ENCODE measurements around the gene CCT5.

- TF ChIP-seq CTCF (IDR thresholded peaks at IDR 0.05 in 2 of 3, conservative IDR thresholded peaks at IDR 0.05 in 1 of 3; ENCODE audit: control insufficient read depth in 2 of 3, extremely low read depth in 1 of 3, insufficient read depth in 1 of 3, low read depth in 3 of 3, low read length in 3 of 3) (no peak), GABPA (IDR thresholded peaks at IDR 0.05; ENCODE audit: low read depth) (no peak), HDAC2 (IDR thresholded peaks at IDR 0.05) (no peak)
Observed at GRCh38 chr5:10293907-10294662, 44.0 kb downstream of the CCT5 start.

Data from GM12878 (cell line).